ENCODE data around the gene SPATA2L.

Gene SPATA2L

GRCh38 chr16:89729863-89730593 lies 28.5 kb upstream of the SPATA2L start:
- TF ChIP-seq CTCF (IDR thresholded peaks at IDR 0.05; ENCODE audit: extremely low read depth, insufficient read depth, missing control alignments) = no peak
- no peak for DNase-seq (ENCODE audit: low spot score)

DNA sequence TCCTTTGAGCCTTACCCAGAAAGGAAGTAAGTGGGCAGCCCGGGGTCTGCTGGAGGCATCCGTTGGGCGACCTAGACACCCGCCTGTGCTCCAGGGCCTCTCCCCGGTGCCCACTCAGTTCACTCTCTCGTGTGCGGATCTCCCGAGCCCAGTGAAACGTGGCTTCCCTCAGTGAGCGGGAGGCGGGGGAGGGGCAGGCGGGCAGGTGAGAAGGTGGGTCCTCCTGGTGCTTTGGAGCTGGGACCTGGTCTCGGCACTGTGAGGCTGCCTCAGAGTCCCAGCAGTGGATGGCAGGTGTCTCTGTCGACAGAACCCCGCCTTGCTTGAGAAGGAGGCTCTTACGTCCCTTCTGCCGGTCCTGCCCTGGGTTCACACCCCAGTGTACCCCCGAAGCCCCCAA lies 27.8 kb upstream of the SPATA2L start:
- TF ChIP-seq CTCF (IDR thresholded peaks at IDR 0.05; ENCODE audit: extremely low read depth, insufficient read depth, missing control alignments) = no peak
- in situ Hi-C loops (cut with MboI; ENCODE audit: low pct_unique_long_range_greater_than_20kb, low sequenced_read_pairs, unreplicated experiment) = no loop called here
- DNase-seq (ENCODE audit: low spot score) = no peak

More at GRCh38 chr16:89729863-89730593, 28.5 kb upstream of the SPATA2L start:
- in situ Hi-C loops (cut with MboI; ENCODE audit: low pct_unique_long_range_greater_than_20kb, low sequenced_read_pairs, unreplicated experiment) = no loop called here

- DNase-seq (ENCODE audit: low spot score) = no peak
- in situ Hi-C loops (cut with MboI; ENCODE audit: low pct_unique_long_range_greater_than_20kb, low sequenced_read_pairs, unreplicated experiment) = no loop called here
- TF ChIP-seq CTCF (IDR thresholded peaks at IDR 0.05; ENCODE audit: extremely low read depth, insufficient read depth, missing control alignments) = no peak
Observed at GRCh38 chr16:89727406-89728120, 26.1 kb upstream of the SPATA2L start.

- in situ Hi-C loops (cut with MboI; ENCODE audit: low pct_unique_long_range_greater_than_20kb, low sequenced_read_pairs, unreplicated experiment) = no loop called here
- TF ChIP-seq CTCF (IDR thresholded peaks at IDR 0.05; ENCODE audit: extremely low read depth, insufficient read depth, missing control alignments) = no peak
- DNase-seq (ENCODE audit: low spot score) = no peak
Observed at GRCh38 chr16:89723279-89724250, 22.1 kb upstream of the SPATA2L start.

- DNase-seq (ENCODE audit: low spot score) = peak; percentile 66
- in situ Hi-C loops (cut with MboI; ENCODE audit: low pct_unique_long_range_greater_than_20kb, low sequenced_read_pairs, unreplicated experiment) = no loop called here
Observed at GRCh38 chr16:89722392-89723278, 21.1 kb upstream of the SPATA2L start.

More at GRCh38 chr16:89722392-89723278, 21.1 kb upstream of the SPATA2L start:
- no peak for TF ChIP-seq CTCF (IDR thresholded peaks at IDR 0.05; ENCODE audit: extremely low read depth, insufficient read depth, missing control alignments)
